ENCODE measurements around the gene NUP54.

GRCh38 chr4:76188557-76188956 is 40.4 kb upstream of the NUP54 start:
- TF ChIP-seq BHLHE40 (IDR thresholded peaks at IDR 0.05; ENCODE audit: borderline replicate concordance) (no peak), PKNOX1 (IDR thresholded peaks at IDR 0.05) (no peak), SP1 (IDR thresholded peaks at IDR 0.05) (no peak), TARDBP (IDR thresholded peaks at IDR 0.05) (no peak), ZNF384 (IDR thresholded peaks at IDR 0.05) (no peak), FOXA1 (IDR thresholded peaks at IDR 0.05) (no peak), ELF4 (IDR thresholded peaks at IDR 0.05) (no peak), FOXK2 (IDR thresholded peaks at IDR 0.05) (no peak)
